GM12873 (cell line): ENCODE results near the gene NLE1.

ENCODE experiments used
- CTCF ChIP-seq: IDR thresholded peaks from 2 replicates; pipeline ENCODE4 v1.5.1; 2012; ENCODE audit warnings: low read depth, mild to moderate bottlenecking, moderate library complexity, low read length, control low read depth; ENCODE audit not compliant: insufficient read depth; ENCODE audit errors: missing control alignments

NLE1 gene

GRCh38 chr17:35087731-35088355 is 54.3 kb downstream of the NLE1 start:
- TF ChIP-seq CTCF, result no peak

- no peak for TF ChIP-seq CTCF
Measured at GRCh38 chr17:35086931-35087573, 55.1 kb downstream of the NLE1 start.

- TF ChIP-seq CTCF, result no peak
Measured at GRCh38 chr17:35086164-35086563, 55.9 kb downstream of the NLE1 start.

GRCh38 chr17:35084987-35085386 is 57.1 kb downstream of the NLE1 start:
- no peak for TF ChIP-seq CTCF

GRCh38 chr17:35083071-35083470 is 59.0 kb downstream of the NLE1 start:
- no peak for TF ChIP-seq CTCF

- TF ChIP-seq CTCF, result no peak
Measured at GRCh38 chr17:35082073-35082657, 59.9 kb downstream of the NLE1 start.

GRCh38 chr17:35081638-35082037 is 60.5 kb downstream of the NLE1 start:
- no peak for TF ChIP-seq CTCF
